HG03565 (cell line): ENCODE measurements around the gene RAB28.
"Not testable (repeated sequence)": the region's sequence is repeated elsewhere in the genome, so short reads cannot be mapped to it uniquely, and the experiment has no call there.

Experiments
- ATAC-seq: cut with Tn5 transposase; IDR thresholded peaks from one replicate; pipeline ENCODE4 v1.9.1; 2021; ENCODE audit warnings: mild to moderate bottlenecking, moderate library complexity; ENCODE audit not compliant: unreplicated experiment

RAB28 gene

GRCh38 chr4:13452927-13453579, 31.1 kb downstream of the RAB28 start:
- ATAC-seq, result peak; percentile 79

GRCh38 chr4:13449590-13449989, 34.5 kb downstream of the RAB28 start:
- no peak for ATAC-seq

GRCh38 chr4:13445841-13446790, 38.0 kb downstream of the RAB28 start:
- no peak for ATAC-seq

- ATAC-seq, result no peak
Observed at GRCh38 chr4:13441506-13441905, 42.6 kb downstream of the RAB28 start.

GRCh38 chr4:13436962-13437361, 47.2 kb downstream of the RAB28 start:
- ATAC-seq, result no peak

- ATAC-seq, result no peak
Observed at GRCh38 chr4:13432453-13432852, 51.7 kb downstream of the RAB28 start.

GRCh38 chr4:13430834-13431568, 53.1 kb downstream of the RAB28 start:
- no peak for ATAC-seq

- ATAC-seq, result no peak
Observed at GRCh38 chr4:13427599-13428325, 56.4 kb downstream of the RAB28 start.

GRCh38 chr4:13415068-13415785, 68.9 kb downstream of the RAB28 start:
- ATAC-seq, result no peak

- no peak for ATAC-seq
Observed at GRCh38 chr4:13413729-13414437, 70.3 kb downstream of the RAB28 start.

- ATAC-seq, result no peak
Observed at GRCh38 chr4:13411942-13412341, 72.2 kb downstream of the RAB28 start.

GRCh38 chr4:13409324-13409723, 74.8 kb downstream of the RAB28 start:
- no peak for ATAC-seq

GRCh38 chr4:13406156-13406555, 78.0 kb downstream of the RAB28 start:
- ATAC-seq, result not testable (repeated sequence)

- ATAC-seq, result no peak
Observed at GRCh38 chr4:13403833-13404232, 80.3 kb downstream of the RAB28 start.

GRCh38 chr4:13403326-13403725, 80.8 kb downstream of the RAB28 start:
- ATAC-seq, result no peak

GRCh38 chr4:13399257-13399656, 84.9 kb downstream of the RAB28 start:
- no peak for ATAC-seq

GRCh38 chr4:13396161-13396560, 88.0 kb downstream of the RAB28 start:
- ATAC-seq, result no peak

- ATAC-seq, result not testable (repeated sequence)
Observed at GRCh38 chr4:13389901-13390300, 94.2 kb downstream of the RAB28 start.

- peak; percentile 85 for ATAC-seq
Observed at GRCh38 chr4:13386405-13387107, 97.6 kb downstream of the RAB28 start.
